C4-2B (cell line): ENCODE results near the gene SLC30A1.

Experiments
- CTCF ChIP-seq: fragments of 450-650 bp; conservative IDR thresholded peaks from 2 replicates; pipeline ENCODE4 v1.5.1; 2017; ENCODE audit warnings: mild to moderate bottlenecking
- ZFX ChIP-seq: fragments of 450-650 bp; IDR thresholded peaks from 2 replicates; pipeline ENCODE4 v1.6.1; 2017

- no peak for TF ChIP-seq CTCF
- TF ChIP-seq ZFX: no peak
Measured at GRCh38 chr1:211534545-211535291, 44.2 kb downstream of the SLC30A1 start.
